ENCODE data around the gene NFAT5.

GRCh38 chr16:69688589-69688988 is 122.8 kb downstream of the NFAT5 start:
- TF ChIP-seq CTCF (IDR thresholded peaks at IDR 0.05) (no peak), POLR2A (IDR thresholded peaks at IDR 0.05) (no peak)

Measured in testis (tissue), 2 donors.